Measurements from ENCODE around the gene CASKIN2. TPM values are rescaled to one million over a fixed set of nuclear protein-coding genes. Genes with fewer than 3 reads are reported as not detected.

CASKIN2 gene
- total RNA-seq, 1 experiment from 2014 or later: 40.0 TPM

- POLR2A ChIA-PET: no interaction called here
Measured at GRCh38 chr17:75514299-75514918, 928 bp downstream of the CASKIN2 start.

DNA sequence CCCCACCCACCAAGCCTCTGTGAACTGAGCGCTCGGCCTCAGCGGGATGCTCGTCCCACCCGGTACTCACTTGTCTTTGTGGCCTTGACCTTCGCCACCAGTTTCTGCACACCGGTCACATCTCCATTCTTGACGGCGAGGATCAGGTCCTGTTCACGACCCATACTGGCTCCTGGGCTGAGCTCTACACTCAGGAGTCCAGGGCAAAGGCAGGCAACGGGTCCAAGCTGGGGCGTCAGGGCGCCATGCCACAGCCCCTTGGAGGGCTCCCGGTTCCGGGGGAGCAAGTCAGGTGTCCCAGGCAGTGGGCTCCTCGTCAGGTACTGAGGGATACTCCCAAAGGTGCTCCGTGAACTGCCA, 1.7 kb downstream of the CASKIN2 start:
- H3K9me3 ChIP-seq (ENCODE audit: control insufficient read depth, insufficient read depth, low read depth, low read length): no peaks in the 10 kb centered on the region
- POLR2A ChIA-PET: interaction anchor here (0.7 kb wide), 1 partner anchor 32 kb away, joined by 9 read pairs; no protein-coding TSS in a partner anchor

More at GRCh38 chr17:75514299-75514918, 928 bp downstream of the CASKIN2 start:
- Histone ChIP-seq H3K9me3 (ENCODE audit: control insufficient read depth, insufficient read depth, low read depth, low read length) (no peaks in the 10 kb centered on the region), H3K36me3 (ENCODE audit: control insufficient read depth, insufficient read depth, low read length) (peaks cover 12% of the 10 kb centered on the region; the same call in 1 of the 2 replicates), H3K4me1 (ENCODE audit: control insufficient read depth, insufficient read depth, low read length) (peaks cover 41% of the 10 kb centered on the region), H3K27ac (ENCODE audit: low read length) (peak overlapping the region; percentile 80), H3K27me3 (ENCODE audit: control insufficient read depth, insufficient read depth, low read length) (no peaks in the 10 kb centered on the region), H3K4me3 (ENCODE audit: low read depth in 2 of 2, low read length in 2 of 2) (peak overlapping the region; percentile 72 to 82)
- CTCF ChIA-PET: interaction anchor here (0.6 kb wide), 1 partner anchor 12 kb away, joined by 3 read pairs; no protein-coding TSS in a partner anchor
- TF ChIP-seq SIN3A (IDR thresholded peaks at IDR 0.05; ENCODE audit: borderline replicate concordance, insufficient read depth, low read depth, low read length) (0 out of 2 replicates have a peak, but pooled peaks have one; percentile 17), POLR2AphosphoS5 (IDR thresholded peaks at IDR 0.05; ENCODE audit: low read depth, low read length) (no peak)
- TF ChIP-seq, protein P1, sequence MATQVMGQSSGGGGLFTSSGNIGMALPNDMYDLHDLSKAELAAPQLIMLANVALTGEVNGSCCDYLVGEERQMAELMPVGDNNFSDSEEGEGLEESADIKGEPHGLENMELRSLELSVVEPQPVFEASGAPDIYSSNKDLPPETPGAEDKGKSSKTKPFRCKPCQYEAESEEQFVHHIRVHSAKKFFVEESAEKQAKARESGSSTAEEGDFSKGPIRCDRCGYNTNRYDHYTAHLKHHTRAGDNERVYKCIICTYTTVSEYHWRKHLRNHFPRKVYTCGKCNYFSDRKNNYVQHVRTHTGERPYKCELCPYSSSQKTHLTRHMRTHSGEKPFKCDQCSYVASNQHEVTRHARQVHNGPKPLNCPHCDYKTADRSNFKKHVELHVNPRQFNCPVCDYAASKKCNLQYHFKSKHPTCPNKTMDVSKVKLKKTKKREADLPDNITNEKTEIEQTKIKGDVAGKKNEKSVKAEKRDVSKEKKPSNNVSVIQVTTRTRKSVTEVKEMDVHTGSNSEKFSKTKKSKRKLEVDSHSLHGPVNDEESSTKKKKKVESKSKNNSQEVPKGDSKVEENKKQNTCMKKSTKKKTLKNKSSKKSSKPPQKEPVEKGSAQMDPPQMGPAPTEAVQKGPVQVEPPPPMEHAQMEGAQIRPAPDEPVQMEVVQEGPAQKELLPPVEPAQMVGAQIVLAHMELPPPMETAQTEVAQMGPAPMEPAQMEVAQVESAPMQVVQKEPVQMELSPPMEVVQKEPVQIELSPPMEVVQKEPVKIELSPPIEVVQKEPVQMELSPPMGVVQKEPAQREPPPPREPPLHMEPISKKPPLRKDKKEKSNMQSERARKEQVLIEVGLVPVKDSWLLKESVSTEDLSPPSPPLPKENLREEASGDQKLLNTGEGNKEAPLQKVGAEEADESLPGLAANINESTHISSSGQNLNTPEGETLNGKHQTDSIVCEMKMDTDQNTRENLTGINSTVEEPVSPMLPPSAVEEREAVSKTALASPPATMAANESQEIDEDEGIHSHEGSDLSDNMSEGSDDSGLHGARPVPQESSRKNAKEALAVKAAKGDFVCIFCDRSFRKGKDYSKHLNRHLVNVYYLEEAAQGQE (IDR thresholded peaks at IDR 0.05; ENCODE audit: insufficient read depth in 1 of 2, low read depth in 2 of 2, low read length in 1 of 2): no peak
- BruUV-seq (replicated peaks): no TSS peak
- intact Hi-C loops (cut with micrococcal nuclease; ENCODE audit: unreplicated experiment): no loop called here
- ATAC-seq: no peak
- no peak for DNase-seq (ENCODE audit: low read depth, low spot score)
- in situ Hi-C loops (cut with HindIII; ENCODE audit: low pct_unique_long_range_greater_than_20kb, low sequenced_read_pairs): no loop called here

DNA sequence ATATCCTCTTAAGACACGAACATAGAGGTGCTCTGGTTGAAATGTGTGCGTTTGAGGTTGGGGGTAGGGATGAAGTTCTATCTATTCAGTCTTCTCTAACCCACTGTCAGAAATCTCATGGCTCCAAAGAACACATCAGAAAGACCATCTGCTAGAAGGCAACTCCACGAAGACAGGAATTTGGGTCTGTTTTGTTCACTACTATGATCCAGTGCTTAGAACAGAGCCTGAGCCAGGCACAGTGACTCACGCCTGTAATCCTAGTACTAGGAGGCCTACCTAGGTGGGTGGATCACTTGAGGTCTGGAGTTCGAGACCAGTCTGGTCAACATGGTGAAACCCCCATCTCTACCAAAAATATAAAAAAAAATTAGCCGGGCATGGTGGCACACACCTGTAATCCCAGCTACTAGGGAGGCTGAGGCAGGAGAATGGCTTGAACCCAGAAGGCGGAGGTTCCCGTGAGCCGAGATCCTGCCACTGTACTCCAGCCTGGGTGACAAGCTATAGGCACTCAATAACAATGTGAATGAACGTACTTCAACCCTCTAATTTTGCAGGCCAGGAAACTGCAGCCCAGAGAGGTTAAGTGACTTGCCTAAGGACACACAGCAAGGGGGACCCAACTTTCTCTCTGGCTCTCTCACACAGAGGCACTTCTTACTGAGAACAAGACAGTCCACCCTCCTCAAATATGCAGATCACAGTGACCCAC, 2.3 kb downstream of the CASKIN2 start:
- ChIA-PET POLR2A (interaction anchor here (0.7 kb wide), 1 partner anchor 32 kb away, joined by 9 read pairs; no protein-coding TSS in a partner anchor), CTCF (interaction anchor here (0.6 kb wide), 1 partner anchor 15 kb away, joined by 3 read pairs; no protein-coding TSS in a partner anchor)
- TF ChIP-seq SIN3A (IDR thresholded peaks at IDR 0.05; ENCODE audit: borderline replicate concordance, insufficient read depth, low read depth, low read length) (no peak), TCF7L2 (IDR thresholded peaks at IDR 0.05; ENCODE audit: low read depth, low read length) (no peak), POLR2AphosphoS5 (IDR thresholded peaks at IDR 0.05; ENCODE audit: low read depth, low read length) (no peak), CTCF (IDR thresholded peaks at IDR 0.05) (no peak)
- TF ChIP-seq, protein P1 (IDR thresholded peaks at IDR 0.05; ENCODE audit: insufficient read depth in 1 of 2, low read depth in 2 of 2, low read length in 1 of 2): no peak
- in situ Hi-C loops (cut with HindIII; ENCODE audit: low pct_unique_long_range_greater_than_20kb, low sequenced_read_pairs) (no loop called here), intact Hi-C loops (cut with micrococcal nuclease; ENCODE audit: unreplicated experiment) (no loop called here)
- Histone ChIP-seq H3K4me1 (ENCODE audit: control insufficient read depth, insufficient read depth, low read length) (peaks cover 50% of the 10 kb centered on the region), H3K9me3 (ENCODE audit: control insufficient read depth, insufficient read depth, low read depth, low read length) (no peaks in the 10 kb centered on the region), H3K27me3 (ENCODE audit: control insufficient read depth, insufficient read depth, low read length) (no peaks in the 10 kb centered on the region), H3K27ac (ENCODE audit: low read length) (no peak overlapping the region), H3K4me3 (ENCODE audit: low read depth in 2 of 2, low read length in 2 of 2) (peak overlapping the region in 1 of 2 experiments; percentile 72; a peak in 3 of 4 replicates), H3K36me3 (ENCODE audit: control insufficient read depth, insufficient read depth, low read length) (peaks cover 12% of the 10 kb centered on the region; the same call in 1 of the 2 replicates)
- BruUV-seq (replicated peaks): TSS peak; percentile 54
- DNase-seq (ENCODE audit: low read depth, low spot score) (no peak), ATAC-seq (no peak)

More for the DNA sequence above, 1.7 kb downstream of the CASKIN2 start:
- Histone ChIP-seq H3K4me3 (ENCODE audit: low read depth in 2 of 2, low read length in 2 of 2) (peak overlapping the region; percentile 72 to 82), H3K4me1 (ENCODE audit: control insufficient read depth, insufficient read depth, low read length) (peaks cover 48% of the 10 kb centered on the region), H3K27me3 (ENCODE audit: control insufficient read depth, insufficient read depth, low read length) (no peaks in the 10 kb centered on the region), H3K27ac (ENCODE audit: low read length) (no peak overlapping the region), H3K36me3 (ENCODE audit: control insufficient read depth, insufficient read depth, low read length) (peaks cover 12% of the 10 kb centered on the region; the same call in 1 of the 2 replicates)
- in situ Hi-C loops (cut with HindIII; ENCODE audit: low pct_unique_long_range_greater_than_20kb, low sequenced_read_pairs) (no loop called here), intact Hi-C loops (cut with micrococcal nuclease; ENCODE audit: unreplicated experiment) (no loop called here)
- BruUV-seq (replicated peaks): no TSS peak
- TF ChIP-seq SIN3A (IDR thresholded peaks at IDR 0.05; ENCODE audit: borderline replicate concordance, insufficient read depth, low read depth, low read length) (no peak), POLR2AphosphoS5 (IDR thresholded peaks at IDR 0.05; ENCODE audit: low read depth, low read length) (no peak)
- no peak for DNase-seq (ENCODE audit: low read depth, low spot score)
- no peak for ATAC-seq
- CTCF ChIA-PET: no interaction called here

All from Panc1 (cell line).